OCI-LY3 (cell line): Measurements from ENCODE around the gene BUB3.

Source experiments
- EZH2phosphoT487 ChIP-seq: fragments of 200-600 bp; shearing (Covaris generic); IDR thresholded peaks from 2 replicates; pipeline ENCODE4 v1.6.1; 2018; ENCODE audit warnings: antibody characterized with exemption, mixed run types, low read depth
- TF ChIP-seq, protein P1 (sequence below): fragments of 200-600, 300-600 bp; sonication (generic); IDR thresholded peaks from 2 replicates; pipeline ENCODE4 v1.5.1; 2014; ENCODE audit warnings: antibody characterized with exemption, low read length, low read depth

- TF ChIP-seq, protein P1, sequence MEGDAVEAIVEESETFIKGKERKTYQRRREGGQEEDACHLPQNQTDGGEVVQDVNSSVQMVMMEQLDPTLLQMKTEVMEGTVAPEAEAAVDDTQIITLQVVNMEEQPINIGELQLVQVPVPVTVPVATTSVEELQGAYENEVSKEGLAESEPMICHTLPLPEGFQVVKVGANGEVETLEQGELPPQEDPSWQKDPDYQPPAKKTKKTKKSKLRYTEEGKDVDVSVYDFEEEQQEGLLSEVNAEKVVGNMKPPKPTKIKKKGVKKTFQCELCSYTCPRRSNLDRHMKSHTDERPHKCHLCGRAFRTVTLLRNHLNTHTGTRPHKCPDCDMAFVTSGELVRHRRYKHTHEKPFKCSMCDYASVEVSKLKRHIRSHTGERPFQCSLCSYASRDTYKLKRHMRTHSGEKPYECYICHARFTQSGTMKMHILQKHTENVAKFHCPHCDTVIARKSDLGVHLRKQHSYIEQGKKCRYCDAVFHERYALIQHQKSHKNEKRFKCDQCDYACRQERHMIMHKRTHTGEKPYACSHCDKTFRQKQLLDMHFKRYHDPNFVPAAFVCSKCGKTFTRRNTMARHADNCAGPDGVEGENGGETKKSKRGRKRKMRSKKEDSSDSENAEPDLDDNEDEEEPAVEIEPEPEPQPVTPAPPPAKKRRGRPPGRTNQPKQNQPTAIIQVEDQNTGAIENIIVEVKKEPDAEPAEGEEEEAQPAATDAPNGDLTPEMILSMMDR: no peak
- TF ChIP-seq EZH2phosphoT487: no peak
Measured at GRCh38 chr10:123212640-123213039, 58.4 kb downstream of the BUB3 start.
